DND-41 (cell line): ENCODE measurements around the gene GAL.

Experiments used
- ATAC-seq: fragments of 200-7000 bp; cut with Tn5 transposase; 3 replicates; pipeline ENCODE4 v1.9.1; 2021; ENCODE audit warnings: low read depth; ENCODE audit not compliant: insufficient read depth
- DNase-seq: peaks from one replicate; pipeline ENCODE4 v3.0.0-alpha.2; 2020
- H2AFZ ChIP-seq: 2 replicates; pipeline ENCODE4 v1.6.0; 2012; ENCODE audit warnings: low read depth, low read length
- H3K27ac ChIP-seq: 2 replicates; pipeline ENCODE4 v1.5.1; 2012; ENCODE audit warnings: low read length, inconsistent platforms
- H3K27me3 ChIP-seq: fragments of 200-600 bp; sonication (generic); 2 replicates; pipeline ENCODE4 v1.6.0; 2012; ENCODE audit warnings: low read length, mild to moderate bottlenecking, inconsistent platforms; ENCODE audit not compliant: insufficient read depth, poor library complexity
- H3K36me3 ChIP-seq: 2 replicates; pipeline ENCODE4 v1.5.1; 2012; ENCODE audit warnings: low read length, inconsistent platforms; ENCODE audit not compliant: insufficient read depth
- H3K4me1 ChIP-seq: 2 replicates; pipeline ENCODE4 v1.5.1; 2012; ENCODE audit warnings: mild to moderate bottlenecking, low read length; ENCODE audit not compliant: insufficient read depth
- H3K4me2 ChIP-seq: 2 replicates; pipeline ENCODE4 v1.6.0; 2012; ENCODE audit warnings: mild to moderate bottlenecking, moderate library complexity, low read length, inconsistent platforms; ENCODE audit not compliant: insufficient read depth
- H3K4me3 ChIP-seq, 2 experiments: fragments of 200-600 bp in 1 of 2; shearing (Covaris generic) in 1 of 2; 2 replicates each; pipeline ENCODE4 v1.5.1; 2012 to 2016; ENCODE audit warnings: inconsistent platforms in 2 of 2, low read length in 2 of 2, mild to moderate bottlenecking in 2 of 2, low read depth in 1 of 2, moderate library complexity in 1 of 2
- H3K79me2 ChIP-seq: 2 replicates; pipeline ENCODE4 v1.6.0; 2012; ENCODE audit warnings: low read length, inconsistent platforms; ENCODE audit not compliant: insufficient read depth
- H3K9ac ChIP-seq: 2 replicates; pipeline ENCODE4 v1.6.0; 2012; ENCODE audit warnings: low read depth, mild to moderate bottlenecking, inconsistent platforms, low read length, moderate library complexity
- H3K9me3 ChIP-seq: 2 replicates; pipeline ENCODE4 v1.5.1; 2012; ENCODE audit warnings: low read length, moderate library complexity, mild to moderate bottlenecking, inconsistent platforms; ENCODE audit not compliant: insufficient read depth, severe bottlenecking
- H4K20me1 ChIP-seq: 2 replicates; pipeline ENCODE4 v1.6.0; 2012; ENCODE audit warnings: low read length; ENCODE audit not compliant: insufficient read depth
- EZH2 ChIP-seq: IDR thresholded peaks from 3 replicates; pipeline ENCODE4 v1.6.1; 2012; ENCODE audit warnings: borderline replicate concordance, low read depth, mild to moderate bottlenecking, moderate library complexity, low read length, inconsistent platforms; ENCODE audit not compliant: severe bottlenecking
- TF ChIP-seq, protein P1 (sequence below): IDR thresholded peaks from 2 replicates; pipeline ENCODE4 v1.5.1; 2012; ENCODE audit warnings: borderline replicate concordance, low read length, moderate library complexity, mild to moderate bottlenecking; ENCODE audit not compliant: poor library complexity, severe bottlenecking; ENCODE audit errors: extremely low read depth

GAL gene

DNA sequence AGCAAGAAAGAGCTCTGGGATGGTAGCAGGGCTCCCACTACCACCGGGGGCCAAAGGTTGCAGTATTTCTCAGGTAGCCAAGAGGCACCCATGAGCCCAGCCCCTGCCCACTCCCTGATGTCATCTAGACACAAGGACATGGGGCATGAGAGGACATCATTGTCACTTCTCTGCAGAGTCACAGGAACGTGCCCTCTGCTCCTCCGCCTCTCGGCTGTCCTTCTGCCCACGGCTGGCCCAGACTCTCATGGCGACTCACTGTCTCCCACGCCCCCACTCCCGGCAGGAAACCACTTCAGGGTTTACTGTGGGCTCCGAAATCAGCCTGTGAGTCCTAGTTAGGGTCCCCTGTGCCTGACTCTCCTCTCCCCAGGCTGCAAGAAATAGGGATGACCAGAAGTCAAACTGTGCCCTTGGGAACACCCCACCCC, 1.8 kb upstream of the GAL start:
- H3K4me2 ChIP-seq, result no peak overlapping the region
- H3K79me2 ChIP-seq, result no peaks in the 10 kb centered on the region
- no peaks in the 10 kb centered on the region for H3K9me3 ChIP-seq
- peaks cover 9% of the 10 kb centered on the region; the same call in 1 of the 2 replicates for H4K20me1 ChIP-seq
- ATAC-seq (no peak), DNase-seq (no peak)
- TF ChIP-seq, protein P1, sequence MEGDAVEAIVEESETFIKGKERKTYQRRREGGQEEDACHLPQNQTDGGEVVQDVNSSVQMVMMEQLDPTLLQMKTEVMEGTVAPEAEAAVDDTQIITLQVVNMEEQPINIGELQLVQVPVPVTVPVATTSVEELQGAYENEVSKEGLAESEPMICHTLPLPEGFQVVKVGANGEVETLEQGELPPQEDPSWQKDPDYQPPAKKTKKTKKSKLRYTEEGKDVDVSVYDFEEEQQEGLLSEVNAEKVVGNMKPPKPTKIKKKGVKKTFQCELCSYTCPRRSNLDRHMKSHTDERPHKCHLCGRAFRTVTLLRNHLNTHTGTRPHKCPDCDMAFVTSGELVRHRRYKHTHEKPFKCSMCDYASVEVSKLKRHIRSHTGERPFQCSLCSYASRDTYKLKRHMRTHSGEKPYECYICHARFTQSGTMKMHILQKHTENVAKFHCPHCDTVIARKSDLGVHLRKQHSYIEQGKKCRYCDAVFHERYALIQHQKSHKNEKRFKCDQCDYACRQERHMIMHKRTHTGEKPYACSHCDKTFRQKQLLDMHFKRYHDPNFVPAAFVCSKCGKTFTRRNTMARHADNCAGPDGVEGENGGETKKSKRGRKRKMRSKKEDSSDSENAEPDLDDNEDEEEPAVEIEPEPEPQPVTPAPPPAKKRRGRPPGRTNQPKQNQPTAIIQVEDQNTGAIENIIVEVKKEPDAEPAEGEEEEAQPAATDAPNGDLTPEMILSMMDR, result no peak
- TF ChIP-seq EZH2, result no peak
- H3K9ac ChIP-seq, result no peak overlapping the region
- H3K27me3 ChIP-seq, result peaks cover 2% of the 10 kb centered on the region
- H3K36me3 ChIP-seq, result no peaks in the 10 kb centered on the region
- H3K4me3 ChIP-seq, result no peak overlapping the region
- no peak overlapping the region for H3K27ac ChIP-seq
- H3K4me1 ChIP-seq, result no peaks in the 10 kb centered on the region
- no peak overlapping the region for H2AFZ ChIP-seq

DNA sequence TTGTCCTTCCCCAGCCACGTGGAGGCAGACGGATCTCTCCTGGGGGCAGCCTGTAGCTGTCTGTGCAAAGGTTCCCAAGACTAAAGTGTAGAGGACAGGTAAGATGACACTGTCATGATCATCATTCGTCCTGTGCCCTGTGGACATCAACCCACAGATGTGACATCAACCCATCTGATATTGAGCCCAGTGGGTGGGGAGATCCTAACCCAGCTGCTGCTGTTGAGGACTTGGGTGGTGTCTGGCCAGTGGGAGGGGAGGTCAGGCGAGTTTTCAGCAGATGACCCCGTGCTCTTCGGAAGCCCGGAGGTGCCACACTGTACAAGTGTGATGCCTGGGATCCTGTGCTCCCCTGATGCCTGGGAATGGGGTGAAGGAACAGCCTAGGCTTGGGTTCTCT, 1.2 kb upstream of the GAL start:
- H4K20me1 ChIP-seq, result peaks cover 9% of the 10 kb centered on the region; the same call in 1 of the 2 replicates
- no peak overlapping the region for H2AFZ ChIP-seq
- H3K4me1 ChIP-seq, result no peaks in the 10 kb centered on the region
- no peak for TF ChIP-seq EZH2
- TF ChIP-seq, protein P1, result no peak
- no peak overlapping the region for H3K9ac ChIP-seq
- H3K9me3 ChIP-seq, result no peaks in the 10 kb centered on the region
- ATAC-seq (no peak), DNase-seq (no peak)
- H3K27me3 ChIP-seq, result peaks cover 7% of the 10 kb centered on the region
- no peak overlapping the region for H3K27ac ChIP-seq
- no peak overlapping the region for H3K4me3 ChIP-seq
- no peaks in the 10 kb centered on the region for H3K79me2 ChIP-seq
- no peak overlapping the region for H3K4me2 ChIP-seq
- no peaks in the 10 kb centered on the region for H3K36me3 ChIP-seq

DNA sequence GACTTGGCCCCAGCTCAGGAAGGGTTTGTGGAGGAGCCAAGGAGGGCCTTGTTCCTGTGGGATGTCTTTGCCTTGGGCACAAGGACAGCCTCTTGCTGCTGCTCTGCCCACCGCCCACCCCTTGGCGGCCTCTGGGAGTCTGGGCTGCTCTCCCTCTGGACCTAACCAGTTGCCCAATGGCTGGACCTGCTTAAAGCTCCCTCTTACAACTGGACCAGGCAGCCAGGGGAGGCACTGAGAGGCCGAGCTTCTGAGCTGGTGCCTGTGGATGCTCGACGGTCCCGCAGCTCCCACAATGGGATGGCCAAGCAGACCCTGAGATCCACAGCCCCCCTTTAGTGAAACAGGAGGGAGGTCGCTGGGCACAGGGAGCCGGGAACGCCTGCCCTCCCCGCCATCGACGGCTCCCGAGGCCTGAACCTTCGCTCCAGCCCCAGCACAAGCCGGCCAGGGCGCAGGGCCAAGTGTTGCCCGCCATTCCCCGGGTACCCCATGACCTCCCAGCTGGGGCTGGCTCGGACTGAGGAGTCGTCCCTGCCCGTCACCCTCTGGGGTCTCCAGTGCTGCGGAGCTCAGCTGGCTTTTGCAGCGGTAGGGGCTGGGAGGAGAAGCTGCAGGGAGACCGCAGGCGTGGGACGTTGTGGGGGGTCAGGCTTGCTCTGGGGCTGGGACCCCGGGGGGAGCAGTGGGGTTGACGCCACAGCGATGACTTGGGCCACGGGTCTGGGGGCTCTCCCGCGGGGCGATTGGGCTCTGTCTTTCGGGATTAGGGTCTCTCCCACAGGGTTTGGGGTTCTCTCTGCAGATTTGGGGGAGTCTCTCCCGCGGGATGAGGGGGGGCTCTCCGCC, 584 bp upstream of the GAL start:
- Histone ChIP-seq H3K79me2 (no peaks in the 10 kb centered on the region), H3K4me1 (no peaks in the 10 kb centered on the region), H3K4me2 (no peak overlapping the region), H3K4me3 (no peak overlapping the region), H3K27ac (no peak overlapping the region), H3K27me3 (peaks cover 7% of the 10 kb centered on the region), H2AFZ (no peak overlapping the region), H3K36me3 (no peaks in the 10 kb centered on the region), H3K9ac (no peak overlapping the region), H4K20me1 (peaks cover 9% of the 10 kb centered on the region; the same call in 1 of the 2 replicates), H3K9me3 (no peaks in the 10 kb centered on the region)
- no peak for TF ChIP-seq EZH2
- TF ChIP-seq, protein P1, result no peak
- DNase-seq, result no peak
- no peak for ATAC-seq
